ENCODE data around the gene BAIAP3.
"Not testable (repeated sequence)": the region's sequence is repeated elsewhere in the genome, so short reads cannot be mapped to it uniquely, and the experiment has no call there.

The BAIAP3 gene, protein sequence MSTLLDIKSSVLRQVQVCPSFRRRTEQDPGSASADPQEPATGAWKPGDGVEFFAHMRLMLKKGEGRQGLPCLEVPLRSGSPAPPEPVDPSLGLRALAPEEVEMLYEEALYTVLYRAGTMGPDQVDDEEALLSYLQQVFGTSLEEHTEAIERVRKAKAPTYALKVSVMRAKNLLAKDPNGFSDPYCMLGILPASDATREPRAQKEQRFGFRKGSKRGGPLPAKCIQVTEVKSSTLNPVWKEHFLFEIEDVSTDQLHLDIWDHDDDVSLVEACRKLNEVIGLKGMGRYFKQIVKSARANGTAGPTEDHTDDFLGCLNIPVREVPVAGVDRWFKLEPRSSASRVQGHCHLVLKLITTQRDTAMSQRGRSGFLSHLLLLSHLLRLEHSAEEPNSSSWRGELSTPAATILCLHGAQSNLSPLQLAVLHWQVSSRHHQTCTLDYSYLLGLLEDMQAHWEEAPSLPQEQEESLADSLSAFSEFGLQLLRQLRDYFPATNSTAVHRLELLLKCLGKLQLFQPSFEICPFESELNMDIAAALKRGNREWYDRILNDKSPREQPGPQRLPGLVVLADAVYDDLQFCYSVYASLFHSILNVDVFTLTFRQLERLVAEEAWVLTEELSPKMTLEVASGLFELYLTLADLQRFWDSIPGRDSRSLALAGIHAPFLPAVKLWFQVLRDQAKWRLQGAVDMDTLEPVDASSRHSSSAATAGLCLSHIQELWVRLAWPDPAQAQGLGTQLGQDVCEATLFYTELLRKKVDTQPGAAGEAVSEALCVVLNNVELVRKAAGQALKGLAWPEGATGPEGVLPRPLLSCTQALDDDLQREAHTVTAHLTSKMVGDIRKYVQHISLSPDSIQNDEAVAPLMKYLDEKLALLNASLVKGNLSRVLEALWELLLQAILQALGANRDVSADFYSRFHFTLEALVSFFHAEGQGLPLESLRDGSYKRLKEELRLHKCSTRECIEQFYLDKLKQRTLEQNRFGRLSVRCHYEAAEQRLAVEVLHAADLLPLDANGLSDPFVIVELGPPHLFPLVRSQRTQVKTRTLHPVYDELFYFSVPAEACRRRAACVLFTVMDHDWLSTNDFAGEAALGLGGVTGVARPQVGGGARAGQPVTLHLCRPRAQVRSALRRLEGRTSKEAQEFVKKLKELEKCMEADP

DNA sequence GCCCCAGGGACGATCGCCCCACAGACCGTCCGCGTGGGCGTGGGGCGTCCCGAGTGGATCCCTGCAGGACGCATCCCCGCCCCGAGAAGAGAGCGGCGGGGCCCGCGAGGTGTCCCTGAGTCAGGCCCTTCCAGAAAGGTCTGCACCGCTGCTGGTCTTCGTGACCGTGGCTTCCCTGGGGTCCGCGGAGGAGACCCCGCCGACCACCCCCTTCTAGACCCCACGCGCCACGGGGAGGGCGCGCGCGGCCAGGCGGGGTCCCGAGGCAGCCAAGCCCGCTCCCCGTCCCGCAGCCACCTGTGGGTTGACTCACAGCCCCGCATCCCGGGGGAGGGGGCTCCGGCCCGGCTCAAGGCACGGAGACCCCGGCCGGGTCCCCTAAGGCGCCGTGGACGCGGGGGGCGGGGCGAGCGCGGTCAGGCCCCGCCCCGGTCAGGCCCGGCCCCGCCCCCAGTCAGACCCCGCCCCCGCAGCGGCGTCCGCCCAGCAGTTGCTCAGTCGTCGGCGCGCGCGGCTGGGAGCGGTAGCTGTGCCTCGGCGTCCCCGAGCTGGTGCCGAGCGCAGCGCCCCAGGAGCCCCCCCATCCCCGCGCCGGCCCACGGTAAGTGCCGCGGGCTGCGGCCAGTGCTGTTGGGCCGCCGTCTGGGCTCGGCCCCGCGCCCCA, at the start of gene BAIAP3:
TSS of gene BAIAP3 (plus strand) at position 497 of the 664 bp plus-strand sequence. CDS start 4,905 bp downstream, outside the sequence.
- DNase-seq (ENCODE audit: low read depth, low spot score) = no peak

GRCh38 chr16:1283996-1284616, 49.3 kb upstream of the BAIAP3 start:
- DNase-seq (ENCODE audit: low read depth, low spot score) = no peak

GRCh38 chr16:1285669-1286512, 47.6 kb upstream of the BAIAP3 start:
- no peak for DNase-seq (ENCODE audit: low read depth, low spot score)

GRCh38 chr16:1286513-1287094, 46.8 kb upstream of the BAIAP3 start:
- DNase-seq (ENCODE audit: low read depth, low spot score) = no peak

DNA sequence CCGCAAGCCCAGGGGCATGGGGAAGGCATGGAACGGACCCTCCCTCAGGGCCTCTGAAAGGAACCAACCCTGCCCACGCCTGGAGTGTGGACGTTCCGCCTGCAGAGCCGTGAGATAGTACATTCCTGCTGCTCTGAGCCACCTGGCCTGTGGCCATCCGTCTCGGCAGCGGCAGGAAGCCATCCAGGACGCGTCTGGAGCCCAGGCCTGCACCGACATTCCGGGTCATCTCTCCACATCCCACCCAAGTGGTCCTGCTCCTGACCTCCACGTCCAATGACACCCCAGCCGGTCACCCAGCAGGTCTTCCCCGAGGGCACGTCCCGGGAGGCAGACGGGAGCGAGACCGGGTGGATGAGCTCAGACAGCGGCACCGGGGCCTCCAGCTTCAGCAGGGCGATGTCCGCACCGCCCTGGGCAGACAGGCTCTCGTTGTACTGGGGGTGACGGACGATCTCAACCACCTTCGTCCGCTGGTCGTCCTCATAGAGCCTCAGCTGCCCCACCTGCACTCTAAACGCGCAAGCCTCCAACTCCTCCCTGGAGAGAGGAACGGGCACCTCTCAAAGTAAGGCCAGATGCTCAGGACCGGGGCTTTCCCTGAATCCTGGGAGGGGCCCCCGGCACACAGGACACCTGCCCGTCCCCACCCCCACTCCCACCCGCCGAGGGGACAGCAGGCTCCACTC, 45.3 kb upstream of the BAIAP3 start:
- peak; percentile 39 for DNase-seq (ENCODE audit: low read depth, low spot score)

DNA sequence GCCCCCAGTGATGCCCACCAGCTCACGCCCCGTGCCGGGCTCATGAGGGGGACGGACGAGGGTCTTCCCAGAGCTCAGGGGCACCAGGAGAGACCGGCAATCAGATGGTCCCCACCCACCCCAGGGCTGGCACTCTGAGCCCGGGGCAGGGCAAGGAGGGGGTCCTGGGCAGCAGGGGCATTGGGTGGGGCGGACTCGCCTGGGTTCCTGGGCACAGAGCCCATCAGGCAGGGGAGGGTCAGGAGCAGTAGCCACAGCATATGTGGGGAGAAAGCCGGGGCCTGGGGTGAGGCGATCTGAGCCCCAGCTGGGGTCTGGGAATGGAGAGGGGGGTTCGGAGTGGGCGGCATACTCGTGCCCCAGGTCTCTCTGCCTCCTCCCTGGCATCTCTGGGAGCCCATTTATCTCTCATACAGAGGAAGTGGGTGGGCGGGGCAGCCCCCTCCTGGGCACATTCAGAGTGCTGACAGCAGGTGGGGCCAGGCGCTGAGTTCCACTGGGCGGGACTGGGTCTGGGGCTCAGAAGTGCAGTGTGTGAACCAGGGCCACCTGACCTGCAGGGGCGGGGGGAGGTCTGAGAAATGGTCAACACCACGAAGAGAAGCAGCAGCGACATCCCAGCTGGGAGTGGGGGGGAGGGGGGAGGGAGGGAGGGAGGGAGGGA, 44.5 kb upstream of the BAIAP3 start:
- peak; percentile 49 for DNase-seq (ENCODE audit: low read depth, low spot score)

DNA sequence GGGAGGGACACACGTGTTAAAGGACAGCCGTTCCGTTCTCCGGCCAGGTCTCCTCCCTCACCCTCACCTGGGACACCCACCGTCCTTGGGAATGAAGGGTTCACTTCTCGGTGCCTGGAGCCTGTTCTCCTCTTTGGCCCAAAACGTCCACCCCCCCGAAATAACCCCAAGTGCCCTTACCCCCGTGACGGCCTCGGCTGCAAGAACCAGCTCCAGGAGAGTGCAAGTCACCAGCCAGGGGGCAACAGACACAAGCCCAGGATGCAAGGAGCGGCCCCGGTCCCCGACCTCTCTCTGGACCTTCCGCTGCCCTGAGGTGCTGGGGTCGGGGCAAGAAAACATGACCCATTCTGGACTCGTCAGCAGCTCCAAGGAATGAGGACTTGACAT, 44.0 kb upstream of the BAIAP3 start:
- no peak for DNase-seq (ENCODE audit: low read depth, low spot score)

DNA sequence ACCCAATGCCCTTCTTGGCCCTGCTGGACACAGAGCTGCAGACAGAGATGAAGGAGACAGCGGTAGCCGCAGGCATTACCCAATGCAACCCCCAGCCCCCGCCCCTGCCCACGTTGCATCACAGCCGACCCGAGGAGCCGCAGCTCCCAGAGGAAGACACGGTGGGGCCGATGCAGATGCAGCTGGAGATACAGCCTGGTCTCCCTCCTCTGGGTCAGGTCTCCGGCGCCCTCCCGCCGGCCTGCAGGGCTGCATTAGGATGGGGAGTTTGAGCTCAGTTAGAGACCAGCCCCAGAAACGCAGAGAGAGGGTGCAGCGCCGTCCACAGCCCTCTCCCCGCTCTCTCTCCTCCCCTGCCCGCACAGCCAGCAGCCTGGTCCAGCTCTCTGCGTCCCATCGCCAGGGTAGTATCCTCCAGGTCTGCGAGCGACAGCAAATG, 43.4 kb upstream of the BAIAP3 start:
- peak; percentile 47 for DNase-seq (ENCODE audit: low read depth, low spot score)

- no peak for DNase-seq (ENCODE audit: low read depth, low spot score)
Observed at GRCh38 chr16:1290860-1291575, 42.4 kb upstream of the BAIAP3 start.

GRCh38 chr16:1291576-1291974, 41.9 kb upstream of the BAIAP3 start:
- no peak for DNase-seq (ENCODE audit: low read depth, low spot score)

DNA sequence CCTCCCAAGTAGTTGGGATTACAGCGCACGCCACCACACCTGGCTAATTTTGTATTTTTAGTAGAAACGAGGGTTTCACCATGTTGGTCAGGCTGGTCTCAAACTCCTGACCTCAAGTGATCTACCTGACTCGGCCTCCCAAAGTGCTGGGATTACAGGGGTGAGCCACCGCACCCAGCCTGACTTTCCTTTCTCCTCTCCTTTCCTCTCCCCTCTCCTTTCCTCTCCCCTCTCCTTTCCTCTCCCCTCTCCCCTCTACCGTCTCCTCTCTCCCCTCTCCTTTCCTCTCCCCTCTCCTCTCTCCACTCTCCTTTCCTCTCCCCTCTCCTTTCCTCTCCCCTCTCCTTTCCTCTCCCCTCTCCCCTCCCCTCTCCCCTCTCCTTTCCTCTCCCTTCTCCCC, 41.2 kb upstream of the BAIAP3 start:
- DNase-seq (ENCODE audit: low read depth, low spot score) = not testable (repeated sequence)

DNA sequence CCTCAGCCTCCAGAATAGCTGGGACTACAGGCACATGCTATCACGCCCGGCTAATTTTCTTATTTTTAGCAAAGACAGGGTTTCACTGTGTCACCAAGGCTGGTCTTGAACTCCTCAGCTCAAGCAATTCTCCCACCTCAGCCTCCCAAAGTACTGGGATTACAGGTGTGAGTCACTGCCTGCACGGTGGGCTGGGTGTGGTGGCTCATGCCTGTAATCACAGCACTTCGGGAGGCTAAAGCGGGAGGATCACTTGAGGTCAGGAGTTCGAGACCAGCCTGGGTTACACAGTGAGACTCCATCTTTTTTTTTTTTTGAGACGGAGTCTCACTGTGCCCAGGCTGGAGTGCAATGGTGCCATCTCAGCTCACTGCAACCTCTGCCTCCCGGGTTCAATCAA, 40.6 kb upstream of the BAIAP3 start:
- not testable (repeated sequence) for DNase-seq (ENCODE audit: low read depth, low spot score)

DNA sequence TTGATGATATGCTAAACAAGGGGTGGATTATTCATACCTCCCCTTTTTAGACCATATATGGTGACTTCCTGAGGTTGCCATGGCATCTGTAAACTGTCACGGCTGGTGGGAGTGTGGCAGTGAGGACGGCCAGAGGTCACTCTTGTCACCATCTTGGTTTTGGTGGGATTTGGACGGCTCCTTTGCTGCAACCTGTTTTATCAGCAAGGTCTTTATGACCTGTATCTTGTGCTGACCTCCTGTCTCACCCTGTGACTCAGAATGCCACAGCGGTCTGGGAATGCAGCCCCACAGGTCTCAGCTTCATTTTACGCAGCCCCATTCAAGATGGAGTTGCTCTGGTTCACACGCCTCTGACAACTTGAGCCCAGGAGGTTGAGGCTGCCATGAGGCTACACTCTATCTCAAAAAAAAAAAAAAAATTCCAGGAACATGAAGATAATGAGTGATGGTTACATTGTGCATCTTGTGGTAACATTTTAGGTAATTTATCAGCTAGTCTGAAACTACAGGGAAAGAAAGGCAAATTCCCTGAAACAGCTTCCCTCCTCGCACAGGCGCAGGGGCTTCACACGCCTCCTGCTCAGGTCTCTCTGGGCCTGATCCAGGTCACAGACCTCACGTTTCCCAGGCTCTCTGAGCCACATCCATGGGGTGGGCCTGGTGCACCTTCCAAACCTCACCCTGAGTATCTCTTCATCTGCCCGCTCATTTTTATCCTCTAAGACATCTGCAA, 39.4 kb upstream of the BAIAP3 start:
- DNase-seq (ENCODE audit: low read depth, low spot score) = peak; percentile 33

DNA sequence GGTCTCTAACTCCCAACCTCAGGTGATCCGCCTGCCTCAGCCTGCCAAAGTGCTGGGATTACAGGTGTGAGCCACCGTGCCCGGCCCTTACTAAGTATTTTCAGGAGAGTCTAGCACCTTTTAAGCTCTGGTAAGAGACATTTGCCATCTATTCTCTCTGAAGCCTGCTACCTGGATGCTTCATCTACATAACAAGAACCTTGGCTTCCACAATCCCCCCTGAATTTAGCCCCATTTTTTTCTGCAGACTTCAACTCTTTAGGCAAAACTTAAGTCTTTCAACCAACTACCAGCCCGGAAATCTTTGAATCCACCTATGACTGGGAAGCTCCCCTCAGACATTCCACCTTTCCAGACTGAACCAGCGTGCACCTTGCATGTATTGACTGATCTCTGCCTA, 38.0 kb upstream of the BAIAP3 start:
- no peak for DNase-seq (ENCODE audit: low read depth, low spot score)

DNA sequence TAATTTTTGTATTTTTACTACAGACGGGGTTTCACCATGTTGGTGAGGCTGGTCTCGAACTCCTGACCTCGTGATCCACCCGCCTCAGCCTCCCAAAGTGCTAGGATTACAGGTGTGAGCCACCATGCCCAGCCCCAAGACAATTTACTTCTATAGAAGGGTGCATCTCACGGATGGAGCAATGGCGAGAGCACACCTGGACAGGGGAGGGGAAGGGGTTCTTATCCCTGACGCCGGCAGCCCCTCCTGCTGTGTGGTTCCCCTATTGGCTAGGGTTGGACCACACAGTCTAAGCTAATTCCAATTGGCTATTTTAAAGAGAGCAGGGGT, 36.8 kb upstream of the BAIAP3 start:
- not testable (repeated sequence) for DNase-seq (ENCODE audit: low read depth, low spot score)

- DNase-seq (ENCODE audit: low read depth, low spot score) = peak; percentile 39
Observed at GRCh38 chr16:1297018-1297696, 36.3 kb upstream of the BAIAP3 start.

GRCh38 chr16:1298406-1298805, 35.0 kb upstream of the BAIAP3 start:
- no peak for DNase-seq (ENCODE audit: low read depth, low spot score)
